ENCODE measurements around the gene SLC6A18. TPM values are rescaled to one million over a fixed set of nuclear protein-coding genes. Genes with fewer than 3 reads are reported as not detected.

SLC6A18 gene
- total and polyA plus RNA-seq, 9 of the 15 experiments (the other 6 are each of a cell fraction or from before 2014, with no cell fraction given): not detected

DNA sequence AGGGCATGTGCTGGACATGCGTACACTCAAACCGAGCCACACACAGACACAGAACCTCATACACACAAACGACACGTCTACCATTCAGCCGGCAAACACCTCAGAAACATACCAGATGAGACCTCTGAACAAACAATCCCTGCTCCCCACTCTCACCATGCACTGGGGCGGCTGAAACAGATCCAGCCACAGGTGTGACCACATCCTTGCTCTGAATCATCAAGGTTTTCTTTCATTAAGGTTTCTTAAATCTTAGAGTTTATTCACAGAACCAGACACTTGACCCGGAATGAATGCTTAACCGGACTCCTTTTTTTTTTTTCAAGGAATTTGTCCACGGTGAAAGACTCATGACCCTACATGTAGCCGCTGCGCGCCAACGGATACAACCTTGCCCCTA is 43.5 kb downstream of the SLC6A18 start:
- WGBS (ENCODE audit: insufficient coverage, low coverage, missing lambda C conversion rate): 42% methylated on average over 13 of the region's 13 CpGs
- Histone ChIP-seq H3K36me3 (ENCODE audit: control insufficient read depth, insufficient read depth, low read length) (no peaks in the 10 kb centered on the region), H3K9me1 (ENCODE audit: control insufficient read depth, insufficient read depth, low read length) (no peaks in the 10 kb centered on the region), H3K4me2 (ENCODE audit: insufficient read depth, low read length) (no peak overlapping the region), H4K20me1 (replicated peaks; ENCODE audit: control insufficient read depth, insufficient read depth, low read length) (peaks cover 5% of the 10 kb centered on the region; the same call in 1 of the 2 replicates), H3K9ac (ENCODE audit: insufficient read depth in 1 of 2, low read depth in 2 of 2, low read length in 2 of 2) (no peak overlapping the region), H3K9me3 (replicated peaks; ENCODE audit: control insufficient read depth, insufficient read depth, low read depth, low read length) (no peaks in the 10 kb centered on the region), H3K27ac (ENCODE audit: extremely low read depth, low read depth, low read length) (no peak overlapping the region), H3K4me3 (no peak overlapping the region), H3K79me2 (ENCODE audit: control insufficient read depth, insufficient read depth, low read length) (no peaks in the 10 kb centered on the region), H3K4me1 (replicated peaks in 1 of 2; ENCODE audit: control insufficient read depth in 2 of 2, insufficient read depth in 2 of 2, low read length in 2 of 2) (peaks cover 0 to 20% of the 10 kb centered on the region in 2 experiments; a peak in 1 of 5 replicates), H2AFZ (ENCODE audit: low read depth, low read length) (no peak overlapping the region), H3K27me3 (ENCODE audit: control insufficient read depth in 2 of 2, insufficient read depth in 2 of 2, low read length in 2 of 2) (peaks cover 11 to 65% of the 10 kb centered on the region in 2 experiments; a peak in 4 of 5 replicates)
- ATAC-seq (no peak), DNase-seq (ENCODE audit: extremely low read depth in 1 of 4, low spot score in 3 of 4) (no peak), FAIRE-seq (no peak)
- CTCF ChIA-PET (ENCODE audit: low intra/inter-chr PET ratio): no interaction called here
- POLR2A ChIA-PET: interaction anchor here (0.8 kb wide), 1 partner anchor 18 kb away, joined by 3 read pairs; no protein-coding TSS in a partner anchor
- intact Hi-C loops (cut with micrococcal nuclease): no loop called here
- no TSS peak for BruUV-seq (replicated peaks)
- in situ Hi-C loops (cut with MboI): no loop called here
- TF ChIP-seq, protein P1, sequence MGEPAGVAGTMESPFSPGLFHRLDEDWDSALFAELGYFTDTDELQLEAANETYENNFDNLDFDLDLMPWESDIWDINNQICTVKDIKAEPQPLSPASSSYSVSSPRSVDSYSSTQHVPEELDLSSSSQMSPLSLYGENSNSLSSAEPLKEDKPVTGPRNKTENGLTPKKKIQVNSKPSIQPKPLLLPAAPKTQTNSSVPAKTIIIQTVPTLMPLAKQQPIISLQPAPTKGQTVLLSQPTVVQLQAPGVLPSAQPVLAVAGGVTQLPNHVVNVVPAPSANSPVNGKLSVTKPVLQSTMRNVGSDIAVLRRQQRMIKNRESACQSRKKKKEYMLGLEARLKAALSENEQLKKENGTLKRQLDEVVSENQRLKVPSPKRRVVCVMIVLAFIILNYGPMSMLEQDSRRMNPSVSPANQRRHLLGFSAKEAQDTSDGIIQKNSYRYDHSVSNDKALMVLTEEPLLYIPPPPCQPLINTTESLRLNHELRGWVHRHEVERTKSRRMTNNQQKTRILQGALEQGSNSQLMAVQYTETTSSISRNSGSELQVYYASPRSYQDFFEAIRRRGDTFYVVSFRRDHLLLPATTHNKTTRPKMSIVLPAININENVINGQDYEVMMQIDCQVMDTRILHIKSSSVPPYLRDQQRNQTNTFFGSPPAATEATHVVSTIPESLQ (CRISPR knock-in tag; IDR thresholded peaks at IDR 0.05): no peak
- TF ChIP-seq NFATC3 (IDR thresholded peaks at IDR 0.05) (no peak), JUN (IDR thresholded peaks at IDR 0.05; ENCODE audit: borderline replicate concordance, low read depth, low read length) (no peak), JUN (CRISPR knock-in tag; IDR thresholded peaks at IDR 0.05; ENCODE audit: borderline replicate concordance) (no peak), SPI1 (IDR thresholded peaks at IDR 0.05; ENCODE audit: borderline replicate concordance, low read depth, low read length) (no peak), SNIP1 (IDR thresholded peaks at IDR 0.05; ENCODE audit: low read depth) (no peak), ZNF324 (CRISPR knock-in tag; IDR thresholded peaks at IDR 0.05) (no peak), ZFP1 (CRISPR knock-in tag; IDR thresholded peaks at IDR 0.05) (no peak), IRF2 (CRISPR knock-in tag; IDR thresholded peaks at IDR 0.05) (no peak), CBX5 (IDR thresholded peaks at IDR 0.05; ENCODE audit: borderline replicate concordance, low read depth) (no peak), ESRRA (IDR thresholded peaks at IDR 0.05; ENCODE audit: borderline replicate concordance, low read depth) (no peak), SAFB2 (IDR thresholded peaks at IDR 0.05; ENCODE audit: borderline replicate concordance, low read depth, low read length, severe bottlenecking) (no peak)
- TF ChIP-seq, protein P2, sequence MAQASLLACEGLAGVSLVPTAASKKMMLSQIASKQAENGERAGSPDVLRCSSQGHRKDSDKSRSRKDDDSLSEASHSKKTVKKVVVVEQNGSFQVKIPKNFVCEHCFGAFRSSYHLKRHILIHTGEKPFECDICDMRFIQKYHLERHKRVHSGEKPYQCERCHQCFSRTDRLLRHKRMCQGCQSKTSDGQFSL (CRISPR knock-in tag; IDR thresholded peaks at IDR 0.05): no peak
- TF ChIP-seq, protein P2 (tag; IDR thresholded peaks at IDR 0.05): no peak

Data from K562 (cell line).